HG02623 (cell line): ENCODE results near the gene TSPAN18.

Source experiments
- ATAC-seq: cut with Tn5 transposase; IDR thresholded peaks from one replicate; pipeline ENCODE4 v1.9.1; 2021; ENCODE audit warnings: moderate library complexity; ENCODE audit not compliant: unreplicated experiment

Gene TSPAN18, protein sequence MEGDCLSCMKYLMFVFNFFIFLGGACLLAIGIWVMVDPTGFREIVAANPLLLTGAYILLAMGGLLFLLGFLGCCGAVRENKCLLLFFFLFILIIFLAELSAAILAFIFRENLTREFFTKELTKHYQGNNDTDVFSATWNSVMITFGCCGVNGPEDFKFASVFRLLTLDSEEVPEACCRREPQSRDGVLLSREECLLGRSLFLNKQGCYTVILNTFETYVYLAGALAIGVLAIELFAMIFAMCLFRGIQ

DNA sequence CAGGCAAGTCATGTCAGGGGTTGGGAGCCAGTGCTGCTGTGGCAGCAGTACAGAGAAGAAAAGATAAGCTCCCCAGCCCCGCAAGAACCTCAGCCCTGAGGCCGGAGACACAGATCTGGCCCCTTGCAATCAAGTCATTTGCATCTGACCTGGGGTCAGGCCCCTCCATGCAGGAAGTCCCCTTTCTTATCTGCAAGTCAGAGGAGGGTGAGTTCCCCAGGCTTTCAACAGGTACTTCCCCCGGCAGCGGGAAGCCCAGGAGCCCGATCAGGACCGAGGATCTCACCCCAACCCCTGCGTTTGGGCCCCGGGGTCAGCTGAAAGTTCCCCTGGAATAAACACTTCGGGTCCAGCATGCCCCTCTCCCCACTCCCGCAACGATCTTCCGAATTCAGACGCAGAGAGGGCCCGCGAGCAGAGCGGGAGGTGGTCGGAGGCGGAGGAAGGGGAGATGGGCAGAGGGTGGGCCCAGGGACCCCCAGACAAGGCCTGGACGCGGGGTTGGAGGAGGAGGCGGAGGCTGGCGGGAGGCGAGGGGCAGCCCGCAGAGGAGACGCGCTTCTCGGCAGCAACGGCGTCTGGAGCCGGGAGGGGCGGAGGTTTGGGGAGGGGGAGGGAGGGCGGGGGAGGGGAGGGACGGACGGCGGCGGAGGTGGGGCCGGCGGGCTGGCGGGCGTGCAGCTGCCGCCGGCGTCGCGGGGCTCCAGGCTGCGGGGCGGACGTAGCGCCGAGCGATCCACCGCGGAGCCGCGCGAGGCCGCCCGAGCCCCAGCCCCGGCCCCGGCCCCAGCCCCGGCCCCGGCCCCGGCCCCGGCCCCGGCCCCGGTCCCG is at the start of gene TSPAN18:
TSPAN18 (plus strand) TSS at position 680 of the 831 bp plus-strand sequence. CDS start 179,455 bp downstream, outside the sequence.
- peak; percentile 73 for ATAC-seq

DNA sequence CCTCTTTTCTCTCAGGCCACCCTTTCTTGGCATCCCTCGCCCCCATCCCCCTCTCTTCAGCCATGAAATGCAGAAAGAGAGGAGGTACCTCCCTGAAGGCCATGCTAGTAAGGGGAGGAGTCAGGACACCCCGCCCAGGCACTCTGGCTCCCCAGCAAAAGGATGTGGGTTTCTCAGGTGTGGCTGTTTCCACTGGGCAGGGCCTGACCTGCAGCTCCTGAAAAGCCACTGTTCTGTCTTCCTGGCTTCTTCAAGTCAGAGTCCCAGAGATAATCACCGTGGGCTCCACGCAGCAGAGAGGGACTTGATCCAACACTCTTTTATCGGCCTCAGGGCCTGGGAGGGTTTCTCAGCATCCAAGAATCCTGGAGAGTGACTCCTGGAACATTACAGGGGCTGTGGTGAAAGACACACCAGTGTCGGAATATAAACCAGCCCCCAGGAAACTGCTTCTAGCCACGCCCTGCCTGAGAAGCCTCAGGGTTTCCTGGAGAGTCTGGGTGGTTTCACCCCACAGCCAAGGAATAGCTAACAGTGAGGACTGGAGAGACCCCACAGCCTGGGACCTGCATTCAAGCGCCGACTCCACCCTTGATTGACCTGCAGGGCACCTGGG is 45.7 kb upstream of the TSPAN18 start:
- ATAC-seq, result no peak

DNA sequence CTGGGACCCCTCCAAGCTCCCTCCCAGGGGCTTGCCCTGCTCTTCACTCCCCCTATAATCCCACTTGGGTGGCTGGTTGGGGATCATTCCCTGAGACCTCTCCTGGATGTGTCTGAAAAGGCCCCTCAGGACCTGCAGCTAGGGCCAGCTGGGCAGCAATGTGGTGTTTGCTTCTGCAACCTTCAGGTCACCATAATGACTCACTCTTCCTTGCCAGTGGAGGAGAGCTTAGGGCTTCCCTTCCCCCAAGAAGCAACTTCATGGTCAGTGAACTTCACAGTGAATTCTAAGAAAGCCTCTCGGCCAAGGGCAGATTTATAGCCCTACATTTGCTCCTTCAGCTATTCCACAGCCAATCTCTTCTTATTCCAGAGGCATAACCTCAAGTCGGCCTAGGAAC is 45.1 kb upstream of the TSPAN18 start:
- ATAC-seq, result no peak

GRCh38 chr11:44684859-44685281 is 41.9 kb upstream of the TSPAN18 start:
- ATAC-seq, result no peak

DNA sequence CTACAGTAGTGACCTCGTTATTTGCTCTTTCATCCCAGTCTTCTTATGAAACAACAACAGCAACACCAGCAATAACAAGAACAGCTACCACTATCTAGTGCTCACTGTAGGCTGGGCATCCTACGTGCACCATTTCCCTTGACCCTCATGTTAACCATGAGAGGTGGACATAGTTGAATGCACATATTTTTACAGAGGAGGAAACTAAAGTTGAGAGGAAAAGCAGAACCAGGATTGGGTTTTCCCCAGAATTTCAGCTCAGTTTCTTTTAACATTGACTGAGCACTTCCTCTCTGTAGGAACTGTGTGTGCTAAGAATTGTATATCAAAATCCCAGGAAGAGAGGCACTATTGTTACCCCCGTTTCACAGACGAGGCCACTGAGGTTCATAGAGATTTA is 39.4 kb upstream of the TSPAN18 start:
- ATAC-seq, result no peak

DNA sequence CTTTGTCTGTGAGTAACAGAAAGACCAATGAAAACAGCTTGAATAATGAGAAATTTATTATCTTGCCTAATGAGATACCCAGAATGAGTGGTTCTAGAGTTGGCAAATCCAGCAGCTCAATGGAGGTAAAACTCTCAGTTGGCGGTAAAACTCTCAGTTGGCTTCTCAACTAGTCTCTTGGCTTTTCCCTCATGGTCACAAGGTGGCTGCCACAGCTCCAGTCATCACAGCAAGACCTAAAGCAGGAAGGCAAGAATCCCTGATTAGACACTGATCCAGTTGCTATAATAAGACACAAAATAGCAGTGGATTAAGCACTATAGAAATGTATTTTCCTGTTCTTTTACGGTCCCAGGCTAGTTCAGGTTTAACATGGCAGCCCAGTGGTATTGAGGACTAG is 37.5 kb upstream of the TSPAN18 start:
- ATAC-seq, result no peak

DNA sequence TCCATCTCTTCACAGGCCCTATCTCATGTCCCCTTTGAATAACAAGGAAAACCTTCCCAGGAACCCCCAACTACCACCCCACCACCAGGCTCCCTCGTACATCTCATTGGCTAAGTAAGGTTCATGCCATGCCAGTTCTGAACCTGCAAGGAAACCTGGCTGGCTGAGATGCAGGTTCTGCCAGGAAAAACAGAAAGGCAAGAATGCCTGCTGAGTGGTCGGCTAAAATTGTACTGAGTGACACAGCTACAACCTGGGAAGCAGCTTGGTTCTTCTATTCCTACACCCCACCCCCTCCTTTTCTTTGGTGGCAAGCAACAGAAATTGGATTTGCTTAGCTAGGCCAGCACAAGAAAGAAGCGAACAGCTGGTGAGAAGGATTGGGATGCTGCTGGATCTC is 36.1 kb upstream of the TSPAN18 start:
- ATAC-seq, result no peak

GRCh38 chr11:44692460-44692859 is 34.3 kb upstream of the TSPAN18 start:
- no peak for ATAC-seq

- ATAC-seq, result no peak
Observed at GRCh38 chr11:44693654-44694119, 33.1 kb upstream of the TSPAN18 start.

- ATAC-seq, result no peak
Observed at GRCh38 chr11:44694443-44694842, 32.3 kb upstream of the TSPAN18 start.

DNA sequence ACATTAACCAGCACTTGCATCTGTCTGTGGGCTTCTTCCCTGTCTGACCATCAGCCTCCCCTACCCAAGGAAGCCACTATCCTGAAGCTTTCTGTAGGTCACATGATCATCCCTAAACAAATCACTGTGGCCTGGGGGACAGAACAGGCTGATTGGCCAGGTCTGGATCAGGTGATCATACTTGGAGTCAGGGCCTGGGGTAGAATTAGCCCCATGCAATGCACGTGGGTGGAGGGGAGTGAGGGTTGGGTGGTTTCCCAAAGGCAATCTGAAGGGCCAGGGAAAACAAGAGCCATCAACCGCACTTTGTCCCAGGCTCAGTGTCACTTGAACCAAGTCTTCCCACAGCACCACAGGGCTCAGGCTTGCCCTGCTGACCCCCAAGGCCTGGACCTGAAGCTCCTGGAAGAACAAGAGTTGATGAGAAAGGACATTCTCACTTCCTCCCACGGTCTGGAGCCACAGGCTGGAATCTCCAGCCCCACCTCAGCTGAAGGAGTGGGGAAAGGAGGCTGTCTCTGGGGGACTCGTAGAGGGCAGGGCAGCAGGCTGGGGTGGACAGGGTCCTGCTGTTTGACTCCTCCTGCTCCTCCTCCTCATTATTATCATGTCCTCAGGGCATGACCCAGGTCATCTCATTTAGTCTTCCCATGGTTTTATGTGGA is 31.5 kb upstream of the TSPAN18 start:
- no peak for ATAC-seq

DNA sequence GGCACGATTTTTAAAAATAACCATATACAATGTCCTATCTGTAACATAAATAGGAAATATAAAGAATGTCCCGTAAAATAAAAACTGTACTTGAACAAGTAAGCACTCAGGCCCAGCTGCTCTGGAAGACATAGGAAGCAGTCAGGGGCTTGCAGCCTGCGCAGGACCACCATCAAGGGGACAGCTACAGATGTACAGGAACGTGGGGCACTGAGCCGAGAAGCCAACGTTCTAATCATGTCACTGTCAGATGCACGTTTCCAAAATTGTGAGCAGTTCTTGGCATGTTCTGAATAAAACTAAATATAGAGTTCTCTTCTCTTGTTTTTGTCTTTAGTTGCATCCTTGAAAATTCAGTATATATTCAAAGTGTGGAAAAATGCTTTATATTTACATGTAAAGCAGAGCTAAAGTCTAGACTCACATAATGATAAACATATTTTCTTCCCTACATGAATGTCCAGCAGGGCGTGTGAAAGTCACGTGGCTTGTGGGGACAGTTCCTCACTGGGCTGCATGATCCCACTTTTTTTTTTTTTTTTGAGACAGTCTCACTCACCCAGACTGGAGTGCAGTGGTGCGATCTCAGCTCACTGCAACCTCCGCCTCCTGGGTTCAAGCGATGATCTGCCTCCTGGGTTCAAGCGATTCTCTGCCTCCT is 28.4 kb upstream of the TSPAN18 start:
- no peak for ATAC-seq

DNA sequence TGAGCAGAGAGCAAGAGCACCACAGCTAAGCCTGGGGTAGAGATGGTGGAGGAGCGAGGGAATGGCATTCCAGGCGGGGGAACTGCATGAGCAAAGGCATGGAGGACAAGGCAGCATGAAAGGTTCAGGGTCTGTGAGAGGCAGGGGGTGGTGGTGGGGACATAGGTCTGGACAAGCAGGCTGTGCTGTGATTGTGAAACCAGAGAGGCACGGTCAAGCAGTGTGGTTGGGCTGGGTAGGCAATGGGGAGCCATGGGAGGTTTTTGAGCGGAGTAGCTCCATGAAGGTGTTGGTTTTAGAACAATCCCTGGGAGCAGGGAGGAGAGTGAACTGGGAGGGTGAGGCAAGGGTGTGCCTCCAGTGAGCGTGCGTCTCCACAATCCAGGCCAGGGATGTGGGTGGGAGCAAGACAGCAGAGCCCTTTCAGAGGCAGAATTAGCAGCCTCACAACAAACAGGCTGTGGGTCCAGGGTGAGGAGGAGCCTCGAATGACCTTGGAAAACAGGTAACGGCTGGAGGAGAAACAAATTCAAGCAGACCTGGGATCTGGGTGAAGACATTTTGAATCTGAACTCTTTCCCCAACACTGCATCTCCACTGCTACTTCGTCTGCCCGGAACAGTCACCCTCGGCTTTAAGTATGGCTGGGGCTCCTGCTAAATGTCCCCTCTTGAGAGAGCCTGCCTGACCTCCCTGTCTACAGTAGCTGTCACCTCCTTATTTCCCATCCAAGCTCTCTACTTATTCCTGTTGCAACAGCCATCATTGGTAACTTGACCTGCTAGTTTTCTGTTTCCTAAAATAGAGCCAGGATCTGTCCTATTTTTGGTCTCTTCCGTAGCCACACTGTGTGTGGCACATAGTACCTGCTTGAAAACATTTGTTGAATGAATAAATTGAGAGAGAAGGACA is 27.0 kb upstream of the TSPAN18 start:
- no peak for ATAC-seq

- no peak for ATAC-seq
Observed at GRCh38 chr11:44701276-44701675, 25.5 kb upstream of the TSPAN18 start.

- ATAC-seq, result no peak
Observed at GRCh38 chr11:44702889-44703288, 23.9 kb upstream of the TSPAN18 start.

DNA sequence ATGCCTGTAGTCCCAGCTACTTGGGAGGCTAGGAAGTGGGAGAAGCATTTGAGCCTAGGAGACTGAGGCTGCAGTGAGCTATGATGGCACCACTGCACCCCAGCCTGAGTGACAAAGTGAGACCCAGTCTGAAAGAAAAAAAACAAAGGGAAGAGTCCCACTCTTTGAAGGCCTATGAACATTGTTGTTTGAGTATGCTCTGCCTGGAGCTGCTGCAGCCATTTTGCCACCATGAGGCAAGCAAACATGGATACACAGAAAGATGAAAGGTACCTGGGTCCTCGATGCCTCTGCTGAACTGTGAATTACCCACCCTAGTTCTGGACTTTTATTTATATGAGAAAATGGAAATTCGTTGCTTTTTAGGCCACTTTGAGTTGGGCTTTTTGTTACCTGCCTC is 19.7 kb upstream of the TSPAN18 start:
- no peak for ATAC-seq

DNA sequence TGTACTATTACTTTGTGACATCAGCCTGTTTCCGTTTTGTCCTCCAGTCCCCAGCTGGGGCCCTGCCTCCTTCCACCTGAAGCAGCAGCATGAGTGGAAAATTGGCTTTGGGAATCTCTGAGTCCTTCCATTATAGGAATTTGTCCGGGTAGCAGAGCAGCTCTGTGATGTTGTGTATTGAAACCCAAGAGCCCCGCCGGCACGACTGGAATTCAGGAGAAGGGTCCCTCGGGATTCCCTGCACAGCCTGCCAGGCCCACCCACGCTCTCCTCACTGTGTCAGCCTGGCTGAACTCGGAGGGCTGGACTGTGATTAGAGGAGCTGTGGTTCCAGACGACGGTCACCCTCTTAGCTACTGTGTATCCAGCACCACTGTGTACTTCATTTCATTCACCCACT is 18.8 kb upstream of the TSPAN18 start:
- no peak for ATAC-seq

GRCh38 chr11:44708523-44709280 is 18.1 kb upstream of the TSPAN18 start:
- no peak for ATAC-seq

DNA sequence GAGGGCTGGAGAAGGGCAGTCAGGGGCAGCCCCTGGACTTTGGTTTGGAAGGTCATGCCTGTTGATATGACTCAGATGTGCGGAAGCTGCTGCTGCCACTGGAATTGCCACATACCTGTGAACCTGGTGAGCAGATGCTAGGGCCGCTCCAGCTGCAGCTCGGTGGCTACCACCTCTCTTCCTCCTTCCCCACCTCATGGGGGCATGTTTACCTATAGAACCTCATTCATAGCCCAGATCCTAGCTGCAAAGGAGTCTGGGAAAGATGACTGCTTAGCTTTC is 17.5 kb upstream of the TSPAN18 start:
- ATAC-seq, result no peak
